GM18517 (cell line): ENCODE results near the gene SMURF2.
A peak's percentile ranks its signal among the peaks of the same experiment; 100 is the strongest.
"Not testable (repeated sequence)": the region's sequence is repeated elsewhere in the genome, so short reads cannot be mapped to it uniquely, and the experiment has no call there.

ENCODE experiments used
- ATAC-seq: cut with Tn5 transposase; IDR thresholded peaks from one replicate; pipeline ENCODE4 v1.9.1; 2021; ENCODE audit warnings: mild to moderate bottlenecking, moderate library complexity; ENCODE audit not compliant: unreplicated experiment

SMURF2 gene

GRCh38 chr17:64661976-64662773 lies at the start of gene SMURF2:
TSS of gene SMURF2 (minus strand) at chr17:64662307. CDS start at chr17:64661880, 427 bp downstream.
- peak; percentile 79 for ATAC-seq

GRCh38 chr17:64709481-64709880 lies 47.4 kb upstream of the SMURF2 start:
- no peak for ATAC-seq

- no peak for ATAC-seq
Measured at GRCh38 chr17:64707050-64707591, 45.0 kb upstream of the SMURF2 start.

- no peak for ATAC-seq
Measured at GRCh38 chr17:64706224-64707049, 44.3 kb upstream of the SMURF2 start.

- no peak for ATAC-seq
Measured at GRCh38 chr17:64702815-64703214, 40.7 kb upstream of the SMURF2 start.

GRCh38 chr17:64698725-64699124 lies 36.6 kb upstream of the SMURF2 start:
- ATAC-seq, result no peak

GRCh38 chr17:64694207-64694606 lies 32.1 kb upstream of the SMURF2 start:
- no peak for ATAC-seq

GRCh38 chr17:64692187-64692586 lies 30.1 kb upstream of the SMURF2 start:
- ATAC-seq, result no peak

GRCh38 chr17:64689106-64689505 lies 27.0 kb upstream of the SMURF2 start:
- no peak for ATAC-seq

GRCh38 chr17:64688481-64688880 lies 26.4 kb upstream of the SMURF2 start:
- no peak for ATAC-seq

GRCh38 chr17:64687961-64688360 lies 25.9 kb upstream of the SMURF2 start:
- no peak for ATAC-seq

GRCh38 chr17:64687376-64687775 lies 25.3 kb upstream of the SMURF2 start:
- no peak for ATAC-seq

- no peak for ATAC-seq
Measured at GRCh38 chr17:64686705-64687104, 24.6 kb upstream of the SMURF2 start.

GRCh38 chr17:64685705-64686104 lies 23.6 kb upstream of the SMURF2 start:
- no peak for ATAC-seq

- ATAC-seq, result no peak
Measured at GRCh38 chr17:64683796-64684195, 21.7 kb upstream of the SMURF2 start.

- no peak for ATAC-seq
Measured at GRCh38 chr17:64682261-64683181, 20.4 kb upstream of the SMURF2 start.

GRCh38 chr17:64679710-64680216 lies 17.7 kb upstream of the SMURF2 start:
- ATAC-seq, result no peak

- ATAC-seq, result no peak
Measured at GRCh38 chr17:64676763-64677162, 14.7 kb upstream of the SMURF2 start.

GRCh38 chr17:64670843-64671590 lies 8.9 kb upstream of the SMURF2 start:
- ATAC-seq, result not testable (repeated sequence)
